RPMI8226 (cell line): ENCODE results near the gene SCD5.

Experiments used
- DNase-seq: peaks from one replicate; pipeline ENCODE4 v3.0.0-alpha.2; 2015

Gene SCD5

GRCh38 chr4:82718162-82718940 lies 80.2 kb downstream of the SCD5 start:
- no peak for DNase-seq

GRCh38 chr4:82715731-82716617 lies 82.6 kb downstream of the SCD5 start:
- DNase-seq: no peak

GRCh38 chr4:82713856-82714255 lies 84.7 kb downstream of the SCD5 start:
- DNase-seq: no peak

- DNase-seq: no peak
Measured at GRCh38 chr4:82712561-82712960, 86.0 kb downstream of the SCD5 start.

- DNase-seq: no peak
Measured at GRCh38 chr4:82711158-82711785, 87.3 kb downstream of the SCD5 start.

- DNase-seq: no peak
Measured at GRCh38 chr4:82710197-82710929, 88.2 kb downstream of the SCD5 start.

GRCh38 chr4:82708982-82709381 lies 89.6 kb downstream of the SCD5 start:
- no peak for DNase-seq

GRCh38 chr4:82706349-82707000 lies 92.1 kb downstream of the SCD5 start:
- DNase-seq: no peak

GRCh38 chr4:82705928-82706300 lies 92.7 kb downstream of the SCD5 start:
- no peak for DNase-seq

- no peak for DNase-seq
Measured at GRCh38 chr4:82705169-82705927, 93.2 kb downstream of the SCD5 start.

- DNase-seq: no peak
Measured at GRCh38 chr4:82704156-82704555, 94.4 kb downstream of the SCD5 start.

- DNase-seq: no peak
Measured at GRCh38 chr4:82698412-82698811, 100.2 kb downstream of the SCD5 start.

GRCh38 chr4:82697561-82697960 lies 101.0 kb downstream of the SCD5 start:
- DNase-seq: no peak

- no peak for DNase-seq
Measured at GRCh38 chr4:82696117-82696860, 102.3 kb downstream of the SCD5 start.

GRCh38 chr4:82694892-82695291 lies 103.7 kb downstream of the SCD5 start:
- no peak for DNase-seq

- no peak for DNase-seq
Measured at GRCh38 chr4:82694046-82694445, 104.5 kb downstream of the SCD5 start.

- DNase-seq: no peak
Measured at GRCh38 chr4:82692101-82692780, 106.4 kb downstream of the SCD5 start.

- no peak for DNase-seq
Measured at GRCh38 chr4:82691431-82691830, 107.2 kb downstream of the SCD5 start.

GRCh38 chr4:82688091-82688795 lies 110.4 kb downstream of the SCD5 start:
- no peak for DNase-seq

GRCh38 chr4:82687531-82687930 lies 111.1 kb downstream of the SCD5 start:
- no peak for DNase-seq
